Adrenal gland (tissue), 5 donors: ENCODE data around the gene MS4A10.

Experiments used
- CTCF ChIP-seq, 6 experiments: fragments of 450-650 bp in 4 of 6; fragments of 200-600 bp in 2 of 6; sonication (generic) in 1 of 6; IDR thresholded peaks; 1 replicate in 5 of 6; 2 replicates in 1 of 6; pipeline versions ENCODE4 v1.5.1 to v1.8.0; 2016 to 2021; ENCODE audit warnings: antibody characterized with exemption in 6 of 6, mild to moderate bottlenecking in 2 of 6, moderate library complexity in 1 of 6
- POLR2A ChIP-seq, 2 donors: fragments of 450-650 bp; IDR thresholded peaks; one replicate each; pipeline ENCODE4 v1.6.1; 2017; ENCODE audit warnings: antibody characterized with exemption in 2 of 2, mild to moderate bottlenecking in 2 of 2, moderate library complexity in 1 of 2
- donor health status: DM: no; HTN: no; CAD: no.

GRCh38 chr11:60739114-60739513 lies 46.0 kb upstream of the MS4A10 start:
- no peak for TF ChIP-seq CTCF (IDR thresholded peaks at IDR 0.05)
- no peak for TF ChIP-seq POLR2A (IDR thresholded peaks at IDR 0.05)
